NB4 (cell line): ENCODE data around the gene CTSO.

Experiments used
- CTCF ChIP-seq: IDR thresholded peaks from one replicate; pipeline ENCODE4 v1.5.1; 2012; ENCODE audit warnings: low read depth, low read length
- MAX ChIP-seq: IDR thresholded peaks from 2 replicates; pipeline ENCODE4 v1.6.1; 2011; ENCODE audit warnings: low read depth, low read length
- MYC ChIP-seq: IDR thresholded peaks from 2 replicates; pipeline ENCODE4 v1.6.1; 2011; ENCODE audit warnings: low read depth, low read length
- POLR2A ChIP-seq: IDR thresholded peaks from 2 replicates; pipeline ENCODE4 v1.6.1; 2011; ENCODE audit warnings: mild to moderate bottlenecking; ENCODE audit not compliant: insufficient read length; ENCODE audit errors: extremely low read depth

GRCh38 chr4:155906554-155907247 lies 47.0 kb downstream of the CTSO start:
- TF ChIP-seq POLR2A: no peak
- TF ChIP-seq CTCF: no peak
- TF ChIP-seq MYC: no peak
- no peak for TF ChIP-seq MAX
